Diencephalon (tissue), 1 donor: Measurements from ENCODE around the gene STARD13. TPM values are rescaled to one million over a fixed set of nuclear protein-coding genes. Genes with fewer than 3 reads are reported as not detected.

Experiments
- total RNA-seq: library from RNA; depleted of rRNA; stranded (reverse); fragments of >200 nt; gene quantifications from one replicate; pipeline ENCODE4 v1.2.3, GENCODE V29; 2014

The STARD13 gene
- 15.7 TPM for total RNA-seq

GRCh38 chr13:33285420-33286124 lies at the start of gene STARD13:
TSS of gene STARD13 (minus strand) at chr13:33285755. CDS start at chr13:33285638, 117 bp downstream.

